IMR-90 (cell line): ENCODE results near the gene CPNE4. TPM values are rescaled to one million over a fixed set of nuclear protein-coding genes. Genes with fewer than 3 reads are reported as not detected.

Source experiments
- ATAC-seq: fragments of 200-7000 bp; cut with Tn5 transposase; 2 replicates; pipeline ENCODE4 v1.9.1; 2020; ENCODE audit warnings: low read depth, mild to moderate bottlenecking, moderate library complexity
- BruUV-seq: library from RNA; stranded (reverse); fragments of 400-500 nt; replicated peaks from 2 replicates; lab custom pipeline; 2021; lab: Mats Ljungman, UMichigan
- CTCF ChIA-PET: fragments of 300-600 bp; formaldehyde crosslinking; extraction: SDS; loops from one replicate; lab custom pipeline; 2021; ENCODE audit warnings: antibody characterized with exemption; lab: Yijun Ruan, JAX
- POLR2A ChIA-PET: fragments of 300-600 bp; sonication (Branson Sonifier 250); formaldehyde crosslinking; loops from one replicate; lab custom pipeline; 2022; ENCODE audit warnings: antibody characterized with exemption; ENCODE audit not compliant: unreplicated experiment; lab: Charles Lee
- DNase-seq: peaks from one replicate; pipeline ENCODE4 v3.0.0; 2013
- H2AFZ ChIP-seq: replicated peaks from 2 replicates; pipeline ENCODE3; 2013; ENCODE audit warnings: low read length, mild to moderate bottlenecking; ENCODE audit not compliant: poor library complexity
- H2AK5ac ChIP-seq: 2 replicates; pipeline ENCODE4 v1.6.1; 2013; ENCODE audit warnings: low read depth, low read length, inconsistent platforms
- H2AK9ac ChIP-seq: replicated peaks from 2 replicates; pipeline ENCODE3; 2013; ENCODE audit warnings: mild to moderate bottlenecking, low read depth, low read length, moderate library complexity; ENCODE audit not compliant: poor library complexity
- H2BK120ac ChIP-seq: 2 replicates; pipeline ENCODE4 v1.6.1; 2013; ENCODE audit warnings: low read depth, low read length, inconsistent platforms
- H2BK15ac ChIP-seq: 3 replicates; pipeline ENCODE4 v1.6.1; 2013; ENCODE audit warnings: low read depth, low read length, inconsistent platforms
- H2BK20ac ChIP-seq: 2 replicates; pipeline ENCODE4 v1.6.1; 2013; ENCODE audit warnings: low read depth, mild to moderate bottlenecking, inconsistent platforms, low read length, moderate library complexity
- H2BK5ac ChIP-seq: 2 replicates; pipeline ENCODE4 v1.6.1; 2013; ENCODE audit warnings: mild to moderate bottlenecking, low read depth, low read length, inconsistent platforms; ENCODE audit not compliant: poor library complexity, severe bottlenecking
- H3K14ac ChIP-seq: replicated peaks from 2 replicates; pipeline ENCODE4 v1.6.1; 2013; ENCODE audit warnings: low read depth, low read length, inconsistent platforms
- H3K18ac ChIP-seq: 2 replicates; pipeline ENCODE4 v1.6.1; 2013; ENCODE audit warnings: low read depth, low read length, control low read depth
- H3K23ac ChIP-seq: 2 replicates; pipeline ENCODE4 v1.6.1; 2013; ENCODE audit warnings: low read depth, low read length, inconsistent platforms
- H3K27ac ChIP-seq: 2 replicates; pipeline ENCODE4 v1.5.1; 2013; ENCODE audit warnings: mild to moderate bottlenecking, control low read depth, low read length; ENCODE audit not compliant: insufficient read depth
- H3K27me3 ChIP-seq: 2 replicates; pipeline ENCODE4 v1.6.1; 2013; ENCODE audit warnings: low read length; ENCODE audit not compliant: control insufficient read depth, insufficient read depth
- H3K36me3 ChIP-seq: 2 replicates; pipeline ENCODE4 v1.6.1; 2013; ENCODE audit warnings: low read length, mixed read lengths; ENCODE audit not compliant: control insufficient read depth, insufficient read depth
- H3K4ac ChIP-seq: 2 replicates; pipeline ENCODE4 v1.6.1; 2013; ENCODE audit warnings: low read depth, low read length, inconsistent platforms
- H3K4me1 ChIP-seq: 2 replicates; pipeline ENCODE4 v1.6.1; 2013; ENCODE audit warnings: low read length, mixed read lengths; ENCODE audit not compliant: control insufficient read depth, insufficient read depth
- H3K4me2 ChIP-seq: 2 replicates; pipeline ENCODE4 v1.6.1; 2013; ENCODE audit warnings: low read depth, mild to moderate bottlenecking, control low read depth, low read length, moderate library complexity
- H3K4me3 ChIP-seq: 2 replicates; pipeline ENCODE4 v1.5.1; 2013; ENCODE audit warnings: low read depth, mild to moderate bottlenecking, control low read depth, low read length, moderate library complexity; ENCODE audit not compliant: insufficient read depth
- H3K56ac ChIP-seq: 2 replicates; pipeline ENCODE4 v1.6.1; 2013; ENCODE audit warnings: low read length, inconsistent platforms; ENCODE audit not compliant: insufficient read depth; ENCODE audit errors: extremely low read depth
- H3K79me1 ChIP-seq, 2 experiments: 2 replicates each; pipeline ENCODE4 v1.6.1; 2013; ENCODE audit warnings: low read length in 2 of 2, inconsistent platforms in 1 of 2, low read depth in 1 of 2
- H3K9ac ChIP-seq: 2 replicates; pipeline ENCODE4 v1.6.1; 2013; ENCODE audit warnings: low read depth, low read length, control low read depth
- H3K9me1 ChIP-seq: 2 replicates; pipeline ENCODE4 v1.6.1; 2013; ENCODE audit warnings: low read length, inconsistent platforms; ENCODE audit not compliant: insufficient read depth
- H3K9me3 ChIP-seq: 2 replicates; pipeline ENCODE4 v1.6.1; 2013; ENCODE audit warnings: low read length; ENCODE audit not compliant: control insufficient read depth, insufficient read depth
- H4K20me1 ChIP-seq: 2 replicates; pipeline ENCODE4 v1.6.1; 2013; ENCODE audit warnings: low read length, inconsistent platforms; ENCODE audit not compliant: insufficient read depth
- H4K5ac ChIP-seq: 2 replicates; pipeline ENCODE4 v1.6.1; 2013; ENCODE audit warnings: mild to moderate bottlenecking, low read depth, low read length, control low read depth
- H4K8ac ChIP-seq, 2 experiments: 2 replicates each; pipeline ENCODE4 v1.6.1; 2013; ENCODE audit warnings: low read depth in 2 of 2, low read length in 2 of 2, control low read depth in 1 of 2, inconsistent platforms in 1 of 2
- H4K91ac ChIP-seq: 2 replicates; pipeline ENCODE4 v1.6.1; 2013; ENCODE audit warnings: low read depth, low read length, inconsistent platforms; ENCODE audit not compliant: insufficient read depth
- CEBPB ChIP-seq: IDR thresholded peaks from 2 replicates; pipeline ENCODE4 v1.6.1; 2012; ENCODE audit warnings: low read depth, low read length, improper control_type of control experiment
- MAFK ChIP-seq: IDR thresholded peaks from 2 replicates; pipeline ENCODE4 v1.6.1; 2012; ENCODE audit warnings: low read depth, low read length, improper control_type of control experiment
- WGBS, 2 experiments: methylation state at CpG; one replicate each; pipeline versions ENCODE4 v1.1.5 to v1.1.7; 2013; ENCODE audit warnings: missing lambda C conversion rate in 2 of 2; ENCODE audit not compliant: insufficient read length in 1 of 2; ENCODE audit errors: extremely low coverage in 2 of 2; 5-methylcytosine and 5-hydroxymethylcytosine counted together
- dilution Hi-C: fragments of 300-500 bp; cut with HindIII; formaldehyde crosslinking; loops from one replicate; pipeline ENCODE4 v1.14.3; 2018; ENCODE audit warnings: low sequenced_read_pairs; ENCODE audit not compliant: unreplicated experiment
- in situ Hi-C: fragments of 300-500 bp; cut with MboI; formaldehyde crosslinking; loops from 3 replicates; pipeline ENCODE4 v1.14.3; 2019; ENCODE audit warnings: low sequenced_read_pairs, inconsistent platforms, mixed read lengths
- intact Hi-C: fragments of 100-400 bp; cut with micrococcal nuclease; formaldehyde crosslinking; loops from 2 replicates; pipeline ENCODE4 v1.10.0; 2022
- polyA plus RNA-seq, 3 experiments: library from polyadenylated mRNA; depleted of rRNA; stranded (reverse); fragments of >200 nt; gene quantifications; 2 replicates each; pipeline ENCODE4 v1.2.3, GENCODE V29; 2012; ENCODE audit warnings: low replicate concordance in 1 of 3
- total RNA-seq: library from RNA; depleted of rRNA; stranded (reverse); fragments of >200 nt; gene quantifications from 2 replicates; pipeline ENCODE4 v1.2.3, GENCODE V29; 2012
- TF ChIP-seq, protein P1 (sequence below): fragments of 150-350 bp; IDR thresholded peaks from 2 replicates; pipeline ENCODE4 v1.6.1; 2016; ENCODE audit warnings: low read depth, mild to moderate bottlenecking, low read length, moderate library complexity, borderline replicate concordance

CPNE4 gene
- total and polyA plus RNA-seq, 2 of the 4 experiments (the other 2 are of a cell fraction), result not detected

DNA sequence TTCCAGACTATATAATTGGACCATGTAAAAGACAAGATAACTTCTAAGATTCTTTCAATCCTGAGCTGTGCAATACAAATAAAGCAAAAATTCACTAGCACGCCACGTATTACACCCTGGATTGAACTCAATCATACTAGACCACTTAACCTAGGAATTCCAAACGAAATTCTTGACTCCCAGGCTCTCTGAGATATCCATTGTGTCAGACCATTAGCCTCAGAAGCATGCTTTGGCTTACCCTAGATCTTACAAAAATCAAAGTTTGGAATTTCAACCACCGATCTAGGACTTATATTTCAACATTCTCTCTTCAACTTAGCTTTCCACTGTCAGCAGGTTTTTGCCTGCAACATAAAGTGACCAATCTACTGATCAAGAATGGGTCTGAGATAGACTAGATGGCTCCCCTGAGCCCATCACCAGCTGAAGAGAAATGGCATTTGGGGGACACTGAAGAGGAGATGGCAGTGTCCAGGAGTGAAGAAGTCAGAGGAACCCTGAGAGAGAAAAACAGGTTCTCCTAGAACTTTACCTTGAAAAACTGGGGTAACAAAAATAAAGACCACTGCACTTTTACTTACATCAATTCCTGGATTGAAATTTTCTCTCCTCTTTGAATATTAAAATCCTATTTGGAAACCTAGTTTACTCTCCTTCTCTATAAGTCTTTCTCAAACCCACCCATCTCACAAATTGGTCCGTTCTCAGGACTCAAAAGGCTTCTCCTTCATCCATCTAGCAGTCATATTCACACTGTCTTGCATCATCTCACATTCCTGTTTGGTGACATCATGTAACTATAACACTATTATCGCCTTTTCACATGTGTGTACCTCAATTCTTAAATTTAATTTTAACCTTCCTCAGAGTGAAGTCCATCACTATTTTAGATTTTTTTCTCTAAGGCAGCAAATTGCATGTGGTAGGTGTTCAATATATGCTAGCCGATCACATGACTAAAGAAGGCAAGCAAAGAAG, 18.5 kb downstream of the CPNE4 start:
- Histone ChIP-seq H3K18ac (no peak overlapping the region), H4K91ac (no peak overlapping the region), H3K4me1 (no peaks in the 10 kb centered on the region), H3K9me3 (no peaks in the 10 kb centered on the region), H2BK120ac (no peak overlapping the region), H4K20me1 (no peaks in the 10 kb centered on the region), H3K4me2 (no peak overlapping the region), H3K4me3 (no peak overlapping the region), H3K4ac (no peak overlapping the region), H3K27me3 (no peaks in the 10 kb centered on the region), H3K56ac (no peak overlapping the region), H2AFZ (no peak overlapping the region), H2BK15ac (no peak overlapping the region), H3K23ac (no peak overlapping the region), H4K5ac (no peak overlapping the region), H3K9me1 (no peaks in the 10 kb centered on the region), H4K8ac (no peak overlapping the region), H3K27ac (no peak overlapping the region), H2AK9ac (no peak overlapping the region), H3K9ac (no peak overlapping the region), H3K14ac (no peak overlapping the region), H3K36me3 (no peaks in the 10 kb centered on the region), H3K79me1 (no peaks in the 10 kb centered on the region), H2BK5ac (no peak overlapping the region), H2BK20ac (no peak overlapping the region), H2AK5ac (no peak overlapping the region)
- ChIA-PET POLR2A (no interaction called here), CTCF (no interaction called here)
- intact Hi-C loops, result no loop called here
- BruUV-seq, result no TSS peak
- 41% methylated on average over 4 of the region's 7 CpGs; no CpG with 5 or more reads in 1 of the 2 experiments for WGBS, 2 experiments
- DNase-seq (no peak), ATAC-seq (no peak)
- in situ Hi-C loops, result no loop called here
- dilution Hi-C loops, result loop anchor here (25.0 kb wide), 1 partner anchor 229 kb away; no protein-coding TSS in a partner anchor
- TF ChIP-seq, protein P1, sequence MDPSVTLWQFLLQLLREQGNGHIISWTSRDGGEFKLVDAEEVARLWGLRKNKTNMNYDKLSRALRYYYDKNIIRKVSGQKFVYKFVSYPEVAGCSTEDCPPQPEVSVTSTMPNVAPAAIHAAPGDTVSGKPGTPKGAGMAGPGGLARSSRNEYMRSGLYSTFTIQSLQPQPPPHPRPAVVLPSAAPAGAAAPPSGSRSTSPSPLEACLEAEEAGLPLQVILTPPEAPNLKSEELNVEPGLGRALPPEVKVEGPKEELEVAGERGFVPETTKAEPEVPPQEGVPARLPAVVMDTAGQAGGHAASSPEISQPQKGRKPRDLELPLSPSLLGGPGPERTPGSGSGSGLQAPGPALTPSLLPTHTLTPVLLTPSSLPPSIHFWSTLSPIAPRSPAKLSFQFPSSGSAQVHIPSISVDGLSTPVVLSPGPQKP, result no peak
- peak; percentile 52 for TF ChIP-seq CEBPB
- TF ChIP-seq MAFK, result no peak
